HG03521 (cell line): ENCODE data around the gene PCDHA4.
"Not testable (repeated sequence)": the region's sequence is repeated elsewhere in the genome, so short reads cannot be mapped to it uniquely, and the experiment has no call there.

Experiments used
- ATAC-seq: cut with Tn5 transposase; IDR thresholded peaks from one replicate; pipeline ENCODE4 v1.9.1; 2021; ENCODE audit warnings: mild to moderate bottlenecking, moderate library complexity; ENCODE audit not compliant: unreplicated experiment

The PCDHA4 gene

GRCh38 chr5:140806834-140807775 is at the start of gene PCDHA4:
TSS of gene PCDHA4 (plus strand) at chr5:140807068.
- ATAC-seq, result no peak

GRCh38 chr5:140764177-140764973 is 42.5 kb upstream of the PCDHA4 start:
- ATAC-seq, result no peak

GRCh38 chr5:140767444-140767843 is 39.4 kb upstream of the PCDHA4 start:
- ATAC-seq, result no peak

GRCh38 chr5:140780512-140780911 is 26.4 kb upstream of the PCDHA4 start:
- ATAC-seq, result no peak

GRCh38 chr5:140785905-140786686 is 20.8 kb upstream of the PCDHA4 start, which contains the start of gene PCDHA1:
TSS of gene PCDHA1 (plus strand) at chr5:140786140.
- no peak for ATAC-seq

GRCh38 chr5:140787422-140787821 is 19.4 kb upstream of the PCDHA4 start:
- not testable (repeated sequence) for ATAC-seq

GRCh38 chr5:140787849-140788504 is 18.9 kb upstream of the PCDHA4 start:
- not testable (repeated sequence) for ATAC-seq

- ATAC-seq, result no peak
Measured at GRCh38 chr5:140791089-140791488, 15.8 kb upstream of the PCDHA4 start.

GRCh38 chr5:140794595-140795258 is 12.1 kb upstream of the PCDHA4 start, which contains the start of gene PCDHA2:
TSS of gene PCDHA2 (plus strand) at chr5:140794852.
- no peak for ATAC-seq

GRCh38 chr5:140795259-140795641 is 11.6 kb upstream of the PCDHA4 start:
- no peak for ATAC-seq

GRCh38 chr5:140796072-140796717 is 10.7 kb upstream of the PCDHA4 start:
- not testable (repeated sequence) for ATAC-seq

GRCh38 chr5:140796718-140797095 is 10.2 kb upstream of the PCDHA4 start:
- ATAC-seq, result no peak

GRCh38 chr5:140800816-140801493 is 5.9 kb upstream of the PCDHA4 start, which contains the start of gene PCDHA3:
TSS of gene PCDHA3 (plus strand) at chr5:140801057.
- ATAC-seq, result no peak

GRCh38 chr5:140801494-140801841 is 5.4 kb upstream of the PCDHA4 start:
- no peak for ATAC-seq

- not testable (repeated sequence) for ATAC-seq
Measured at GRCh38 chr5:140802381-140802780, 4.5 kb upstream of the PCDHA4 start.

GRCh38 chr5:140802781-140803271 is 4.0 kb upstream of the PCDHA4 start:
- ATAC-seq, result no peak

- ATAC-seq, result not testable (repeated sequence)
Measured at GRCh38 chr5:140808241-140808888, 1.5 kb downstream of the PCDHA4 start.

- ATAC-seq, result no peak
Measured at GRCh38 chr5:140808889-140809291, 2.0 kb downstream of the PCDHA4 start.
